OCI-M2 (cell line): ENCODE data around the gene ROBO2.

Experiments used
- DNase-seq: peaks from one replicate; lab custom pipeline; 2025; ENCODE audit not compliant: unreplicated experiment; lab: John Stamatoyannopoulos, UW

The ROBO2 gene

GRCh38 chr3:77254967-77255831 is 215.3 kb downstream of the ROBO2 start:
- DNase-seq: peak; percentile 9

- no peak for DNase-seq
Observed at GRCh38 chr3:77256584-77257503, 216.9 kb downstream of the ROBO2 start.

- DNase-seq: no peak
Observed at GRCh38 chr3:77259694-77260093, 219.8 kb downstream of the ROBO2 start.

- DNase-seq: no peak
Observed at GRCh38 chr3:77262361-77262760, 222.5 kb downstream of the ROBO2 start.

- no peak for DNase-seq
Observed at GRCh38 chr3:77267589-77267988, 227.7 kb downstream of the ROBO2 start.

GRCh38 chr3:77271306-77271705 is 231.4 kb downstream of the ROBO2 start:
- DNase-seq: no peak

- DNase-seq: no peak
Observed at GRCh38 chr3:77271711-77272110, 231.8 kb downstream of the ROBO2 start.

GRCh38 chr3:77279276-77279675 is 239.4 kb downstream of the ROBO2 start:
- no peak for DNase-seq

- DNase-seq: no peak
Observed at GRCh38 chr3:77281721-77282120, 241.8 kb downstream of the ROBO2 start.

GRCh38 chr3:77283108-77283507 is 243.2 kb downstream of the ROBO2 start:
- DNase-seq: no peak

GRCh38 chr3:77288348-77288747 is 248.4 kb downstream of the ROBO2 start:
- DNase-seq: no peak

GRCh38 chr3:77296527-77296926 is 256.6 kb downstream of the ROBO2 start:
- no peak for DNase-seq

- no peak for DNase-seq
Observed at GRCh38 chr3:77298417-77298816, 258.5 kb downstream of the ROBO2 start.

GRCh38 chr3:77303955-77304699 is 264.2 kb downstream of the ROBO2 start:
- no peak for DNase-seq

GRCh38 chr3:77304700-77305021 is 264.8 kb downstream of the ROBO2 start:
- DNase-seq: no peak

- DNase-seq: no peak
Observed at GRCh38 chr3:77309460-77309859, 269.6 kb downstream of the ROBO2 start.

GRCh38 chr3:77313843-77314242 is 273.9 kb downstream of the ROBO2 start:
- DNase-seq: no peak

GRCh38 chr3:77319711-77320110 is 279.8 kb downstream of the ROBO2 start:
- no peak for DNase-seq

- DNase-seq: no peak
Observed at GRCh38 chr3:77320514-77320913, 280.6 kb downstream of the ROBO2 start.

GRCh38 chr3:77321646-77322045 is 281.7 kb downstream of the ROBO2 start:
- DNase-seq: no peak

- DNase-seq: no peak
Observed at GRCh38 chr3:77323626-77324025, 283.7 kb downstream of the ROBO2 start.
